NB4 (cell line): ENCODE results near the gene FOXL2.
A peak's percentile ranks its signal among the peaks of the same experiment; 100 is the strongest.

Experiments used
- DNase-seq: peaks from one replicate; pipeline ENCODE4 v3.0.0; 2010; ENCODE audit warnings: low read depth
- H3K4me3 ChIP-seq: one replicate; pipeline ENCODE4 v1.5.1; 2011; ENCODE audit warnings: mild to moderate bottlenecking, low read depth, low read length, moderate library complexity
- MYC ChIP-seq: IDR thresholded peaks from 2 replicates; pipeline ENCODE4 v1.6.1; 2011; ENCODE audit warnings: low read depth, low read length
- POLR2A ChIP-seq: IDR thresholded peaks from 2 replicates; pipeline ENCODE4 v1.6.1; 2011; ENCODE audit warnings: mild to moderate bottlenecking; ENCODE audit not compliant: insufficient read length; ENCODE audit errors: extremely low read depth
- TF ChIP-seq, protein P1 (sequence below): IDR thresholded peaks from 2 replicates; pipeline ENCODE4 v1.6.1; 2011; ENCODE audit warnings: low read depth, low read length
- TF ChIP-seq, protein P2 (sequence below): IDR thresholded peaks from one replicate; pipeline ENCODE4 v1.5.1; 2012; ENCODE audit warnings: low read depth, low read length

FOXL2 gene

DNA sequence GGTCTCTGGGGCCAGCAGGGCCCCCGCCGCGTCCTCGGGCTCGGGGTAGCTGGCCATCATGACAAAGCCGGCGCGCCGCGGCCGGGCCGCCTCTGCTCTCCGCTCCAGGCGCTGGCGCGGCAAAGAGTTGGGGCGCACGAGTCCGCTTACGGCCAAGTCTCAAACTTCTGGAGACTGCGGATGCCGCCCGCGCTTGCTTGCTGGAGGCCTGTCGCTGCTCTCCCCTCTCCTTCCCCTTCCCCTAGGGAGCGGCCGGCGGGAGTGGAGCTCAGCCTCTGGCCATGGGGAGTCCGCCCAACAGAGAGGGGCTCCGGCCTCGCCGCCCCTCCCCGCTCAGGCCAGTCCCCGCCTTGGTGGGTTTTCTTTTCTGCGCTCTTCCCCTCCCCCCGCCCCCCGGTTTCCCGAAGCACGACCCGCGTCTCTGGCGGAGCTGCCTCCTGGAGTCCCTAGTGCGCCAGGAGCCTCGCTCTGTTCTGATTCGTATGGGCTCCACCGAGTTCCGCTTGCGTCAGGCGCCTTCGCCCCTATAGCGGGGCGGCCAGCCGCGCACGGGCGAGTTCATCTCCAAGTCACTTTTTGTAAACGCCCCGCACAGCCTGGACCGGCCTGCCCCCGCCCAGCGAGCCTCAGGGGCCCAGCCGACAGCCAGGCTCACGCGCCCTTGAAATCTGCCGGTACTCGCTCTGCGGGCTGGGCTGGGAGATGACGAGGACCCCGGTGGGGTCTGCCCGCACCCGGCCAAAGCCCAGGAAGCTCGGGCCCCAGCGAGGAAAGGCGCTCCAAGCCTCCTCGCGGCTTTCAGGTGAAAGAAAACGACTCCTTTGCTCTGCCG, at the start of gene FOXL2, which contains the start of gene FOXL2NB:
Gene FOXL2, minus strand, starts transcription at position 475 of the 832 bp plus-strand sequence. Its CDS starts 415 bp downstream, at position 60.
Gene FOXL2NB, plus strand, starts transcription at position 555 of the 832 bp plus-strand sequence. Its CDS starts 148 bp downstream, at position 703.
- DNase-seq = peak; percentile 55
- TF ChIP-seq POLR2A = no peak
- TF ChIP-seq, protein P1, sequence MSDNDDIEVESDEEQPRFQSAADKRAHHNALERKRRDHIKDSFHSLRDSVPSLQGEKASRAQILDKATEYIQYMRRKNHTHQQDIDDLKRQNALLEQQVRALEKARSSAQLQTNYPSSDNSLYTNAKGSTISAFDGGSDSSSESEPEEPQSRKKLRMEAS = no peak
- TF ChIP-seq, protein P2, sequence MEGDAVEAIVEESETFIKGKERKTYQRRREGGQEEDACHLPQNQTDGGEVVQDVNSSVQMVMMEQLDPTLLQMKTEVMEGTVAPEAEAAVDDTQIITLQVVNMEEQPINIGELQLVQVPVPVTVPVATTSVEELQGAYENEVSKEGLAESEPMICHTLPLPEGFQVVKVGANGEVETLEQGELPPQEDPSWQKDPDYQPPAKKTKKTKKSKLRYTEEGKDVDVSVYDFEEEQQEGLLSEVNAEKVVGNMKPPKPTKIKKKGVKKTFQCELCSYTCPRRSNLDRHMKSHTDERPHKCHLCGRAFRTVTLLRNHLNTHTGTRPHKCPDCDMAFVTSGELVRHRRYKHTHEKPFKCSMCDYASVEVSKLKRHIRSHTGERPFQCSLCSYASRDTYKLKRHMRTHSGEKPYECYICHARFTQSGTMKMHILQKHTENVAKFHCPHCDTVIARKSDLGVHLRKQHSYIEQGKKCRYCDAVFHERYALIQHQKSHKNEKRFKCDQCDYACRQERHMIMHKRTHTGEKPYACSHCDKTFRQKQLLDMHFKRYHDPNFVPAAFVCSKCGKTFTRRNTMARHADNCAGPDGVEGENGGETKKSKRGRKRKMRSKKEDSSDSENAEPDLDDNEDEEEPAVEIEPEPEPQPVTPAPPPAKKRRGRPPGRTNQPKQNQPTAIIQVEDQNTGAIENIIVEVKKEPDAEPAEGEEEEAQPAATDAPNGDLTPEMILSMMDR = no peak
- TF ChIP-seq MYC = no peak
- H3K4me3 ChIP-seq = no peak within 1 kb of the TSS

DNA sequence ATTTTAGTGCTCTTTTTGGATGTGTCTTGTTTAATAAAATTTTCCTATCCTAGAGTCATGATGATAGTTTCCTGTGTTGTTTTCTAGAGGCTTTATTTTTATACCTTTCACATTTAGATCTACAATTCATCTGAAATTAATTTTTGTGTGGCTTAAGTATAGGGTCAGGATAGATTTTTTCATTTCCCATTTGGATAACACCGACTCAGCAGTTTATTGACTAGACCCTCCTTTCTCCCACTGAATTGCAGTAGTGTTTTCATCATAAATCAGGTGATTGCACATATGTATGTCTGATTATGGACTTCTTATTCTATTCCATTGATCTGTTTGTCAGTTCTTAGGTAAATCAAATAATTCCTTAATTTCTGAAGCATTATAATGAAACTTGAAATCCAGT, 48.8 kb upstream of the FOXL2 start:
- no peak for DNase-seq
- TF ChIP-seq POLR2A (no peak), MYC (no peak)
- TF ChIP-seq, protein P1 = no peak
- TF ChIP-seq, protein P2 = no peak
- H3K4me3 ChIP-seq = no peak overlapping the region

DNA sequence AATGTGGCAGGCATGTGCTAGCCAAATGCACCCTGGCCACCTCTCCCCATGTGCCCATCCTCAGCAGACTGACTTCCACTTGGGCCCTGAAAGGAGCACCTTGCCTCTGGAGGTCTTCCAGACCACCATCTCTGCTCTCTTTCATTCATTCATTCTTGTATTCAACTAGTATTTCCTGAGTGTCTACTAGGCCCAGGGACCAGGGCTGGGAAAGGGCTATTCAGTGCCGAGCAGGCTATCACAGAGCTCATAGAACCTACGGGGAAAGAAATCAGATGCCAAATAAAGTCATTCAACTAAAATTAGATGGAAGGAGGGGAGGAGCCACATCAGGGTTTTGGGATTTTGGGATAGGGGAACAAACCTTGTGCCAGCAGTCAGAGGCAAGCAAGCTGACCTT, 40.2 kb upstream of the FOXL2 start:
- DNase-seq = no peak
- TF ChIP-seq, protein P1 = no peak
- TF ChIP-seq MYC = no peak
- TF ChIP-seq, protein P2 = no peak
- H3K4me3 ChIP-seq = no peak overlapping the region

DNA sequence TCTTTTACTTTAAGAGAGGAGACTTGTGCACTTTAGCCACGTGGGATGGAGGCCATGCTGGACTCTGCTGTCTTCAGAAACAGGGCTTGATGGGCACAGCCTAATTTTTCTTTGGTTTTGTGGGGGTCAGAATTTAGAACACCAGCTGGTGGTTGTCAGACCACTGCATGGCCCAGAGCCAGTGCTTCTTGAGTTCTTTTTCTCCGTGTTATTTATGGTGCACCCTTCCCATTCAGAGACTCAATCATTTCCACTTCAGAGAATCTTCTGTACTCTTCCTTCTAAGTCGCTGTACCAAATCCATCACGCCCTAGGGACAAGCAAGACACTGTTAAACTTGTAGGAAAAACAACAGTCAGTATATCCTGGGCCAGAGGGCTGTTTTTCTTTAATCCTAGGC, 39.0 kb upstream of the FOXL2 start:
- no peak for DNase-seq
- no peak overlapping the region for H3K4me3 ChIP-seq
- TF ChIP-seq MYC (no peak), POLR2A (no peak)
- TF ChIP-seq, protein P1 = no peak
- TF ChIP-seq, protein P2 = no peak

DNA sequence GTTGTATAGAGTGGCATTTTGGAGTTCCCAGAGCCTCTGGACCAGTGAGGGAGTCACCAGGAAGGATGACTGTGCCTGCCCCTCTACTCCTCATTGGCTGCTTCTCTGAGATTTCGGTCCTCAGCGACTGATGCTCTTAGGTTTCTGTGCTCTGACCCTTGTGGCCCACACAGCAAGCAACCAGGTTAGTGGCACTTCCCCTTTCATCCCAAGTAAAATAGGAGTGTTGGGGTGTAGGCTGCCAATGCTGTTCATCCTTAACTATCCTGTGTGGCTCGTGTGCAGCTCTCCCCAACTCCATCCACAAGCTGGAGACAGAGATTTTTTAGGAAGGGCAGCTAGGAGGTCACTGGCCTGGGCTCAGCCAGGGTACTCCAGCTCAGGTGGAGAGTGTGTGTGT, 37.9 kb upstream of the FOXL2 start:
- DNase-seq = no peak
- TF ChIP-seq MYC (no peak), POLR2A (no peak)
- TF ChIP-seq, protein P1 = no peak
- TF ChIP-seq, protein P2 = no peak
- H3K4me3 ChIP-seq = no peak overlapping the region
